ENCODE results near the gene ATP9B.

- TF ChIP-seq CTCF (conservative IDR thresholded peaks at IDR 0.05; ENCODE audit: low read depth, low read length), result no peak
- no peak for TF ChIP-seq EZH2 (IDR thresholded peaks at IDR 0.05; ENCODE audit: borderline replicate concordance, low read depth, low read length, poor library complexity, severe bottlenecking)
These were observed 349.0 kb downstream of the ATP9B start for GRCh38 chr18:79418236-79418635.

Data from A673 (cell line).